Spinal cord (tissue), 10 donors: Measurements from ENCODE around the gene MECR. TPM values are rescaled to one million over a fixed set of nuclear protein-coding genes. Genes with fewer than 3 reads are reported as not detected.

ENCODE experiments used
- DNase-seq, 6 donors: peaks; one replicate each; pipeline versions ENCODE4 v3.0.0 to v3.0.0-alpha.2; 2013 to 2015; ENCODE audit warnings: low spot score in 6 of 6, low read depth in 4 of 6
- H3K27ac ChIP-seq: one replicate; pipeline ENCODE4 v1.5.1; 2013; ENCODE audit warnings: low read depth, low read length, control low read depth
- H3K27me3 ChIP-seq: one replicate; pipeline ENCODE4 v1.6.1; 2013; ENCODE audit warnings: low read length; ENCODE audit not compliant: control insufficient read depth, insufficient read depth
- H3K36me3 ChIP-seq: one replicate; pipeline ENCODE4 v1.6.1; 2013; ENCODE audit warnings: low read length; ENCODE audit not compliant: control insufficient read depth, insufficient read depth
- H3K4me1 ChIP-seq: one replicate; pipeline ENCODE4 v1.6.1; 2013; ENCODE audit warnings: low read length; ENCODE audit not compliant: control insufficient read depth, insufficient read depth
- H3K4me3 ChIP-seq: one replicate; pipeline ENCODE4 v1.5.1; 2013; ENCODE audit warnings: low read depth, low read length, control low read depth
- H3K9me3 ChIP-seq: one replicate; pipeline ENCODE4 v1.6.1; 2013; ENCODE audit warnings: low read length; ENCODE audit not compliant: control insufficient read depth, insufficient read depth
- WGBS: methylation state at CpG from one replicate; pipeline ENCODE4 v1.1.5; 2013; ENCODE audit warnings: missing lambda C conversion rate; ENCODE audit not compliant: insufficient coverage; 5-methylcytosine and 5-hydroxymethylcytosine counted together
- polyA plus RNA-seq, 2 donors: library from polyadenylated mRNA; unstranded; fragments of 120-200 nt; gene quantifications; one replicate each; pipeline ENCODE4 v1.2.1, GENCODE V29; 2013; ENCODE audit not compliant: insufficient read length in 2 of 2
- total RNA-seq, 2 donors: library from RNA; depleted of rRNA in 1 of 2; stranded (reverse); fragments of 120-200 nt in 1 of 2; fragments of >200 nt in 1 of 2; gene quantifications; one replicate each; pipeline versions ENCODE4 v1.2.3 to v1.2.4, GENCODE V29; 2013 to 2014
- donor health status: healthy.

The MECR gene
- total and polyA plus RNA-seq, 4 donors, result 22.5 to 43.0 (median 32.3) TPM

DNA sequence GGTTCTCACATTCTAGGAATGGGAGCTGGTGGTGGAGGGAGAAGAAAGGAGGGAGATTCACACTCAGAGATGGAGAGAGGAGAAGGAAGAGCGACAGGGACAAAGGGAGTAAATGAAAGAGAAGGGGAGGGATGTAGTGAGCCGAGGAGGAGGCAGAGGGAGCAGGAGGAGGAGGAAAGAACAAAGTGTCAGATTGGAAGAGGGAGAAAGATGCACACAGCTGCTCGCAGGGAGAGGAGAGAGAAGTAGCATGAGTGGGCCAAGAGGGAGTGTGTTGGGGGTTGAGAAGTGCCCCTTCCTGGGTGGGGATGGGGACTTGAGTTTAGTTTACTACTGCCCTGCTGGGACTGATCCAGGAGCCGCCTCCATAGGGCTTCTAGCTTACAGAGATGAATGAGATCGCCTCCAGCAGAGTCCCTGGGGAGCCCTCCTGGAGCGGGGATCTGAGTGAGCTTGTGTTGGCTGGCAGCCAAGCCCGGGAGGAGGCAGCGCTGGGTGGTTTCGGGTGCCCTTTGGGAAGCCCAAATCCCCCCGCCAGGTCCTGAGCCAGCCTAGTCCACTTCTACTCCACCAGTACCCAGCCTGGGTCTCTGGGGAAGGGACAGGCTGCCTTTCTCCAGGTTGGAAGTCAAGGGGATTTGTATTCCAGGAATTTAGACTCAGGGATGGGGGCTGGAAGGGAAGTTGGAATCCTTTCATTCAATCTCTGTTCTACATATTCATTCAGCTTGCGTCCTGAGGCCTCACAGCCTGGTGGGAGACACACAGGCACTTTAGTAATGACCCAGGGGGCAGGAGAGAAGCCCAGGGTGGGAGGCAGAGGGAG lies 26.5 kb upstream of the MECR start:
- Histone ChIP-seq H3K27ac (no peak overlapping the region), H3K36me3 (peaks cover 15% of the 10 kb centered on the region), H3K4me3 (no peak overlapping the region), H3K4me1 (peaks cover 48% of the 10 kb centered on the region), H3K9me3 (no peaks in the 10 kb centered on the region), H3K27me3 (peaks cover 18% of the 10 kb centered on the region)
- peak in 2 of 6 donors; percentile 75 to 86 for DNase-seq
- WGBS, result 17% methylated on average over 9 of the region's 11 CpGs

GRCh38 chr1:29256394-29256793 lies 25.7 kb upstream of the MECR start:
- Histone ChIP-seq H3K27me3 (peaks cover 18% of the 10 kb centered on the region), H3K36me3 (peaks cover 15% of the 10 kb centered on the region), H3K4me3 (no peak overlapping the region), H3K4me1 (peaks cover 48% of the 10 kb centered on the region), H3K9me3 (no peaks in the 10 kb centered on the region), H3K27ac (no peak overlapping the region)
- no peak for DNase-seq
- 83% methylated on average over 5 of the region's 5 CpGs for WGBS

DNA sequence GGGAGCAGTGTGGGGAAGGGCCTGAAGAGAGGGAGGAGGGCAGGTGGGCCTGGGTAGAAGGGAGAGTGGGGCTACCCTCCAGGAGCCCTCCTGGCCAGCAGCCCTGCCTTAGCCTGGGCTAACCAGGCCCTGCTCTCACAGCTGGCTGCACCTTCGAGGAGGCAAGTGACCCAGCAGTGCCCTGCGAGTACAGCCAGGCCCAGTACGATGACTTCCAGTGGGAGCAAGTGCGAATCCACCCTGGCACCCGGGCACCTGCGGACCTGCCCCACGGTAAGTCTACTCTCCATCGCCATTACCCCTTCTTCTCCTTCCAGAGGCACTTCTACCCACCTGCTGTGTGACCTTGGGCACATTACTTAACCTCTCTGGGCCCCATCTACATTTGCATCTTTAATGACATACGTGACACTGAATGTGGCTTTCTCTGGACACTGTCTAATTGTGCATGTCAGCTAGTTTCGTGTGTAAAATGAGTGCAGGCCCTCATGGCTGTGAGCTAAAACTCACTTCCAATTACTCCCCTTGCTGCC lies 24.5 kb upstream of the MECR start:
- H3K36me3 ChIP-seq, result peaks cover 10% of the 10 kb centered on the region
- no peaks in the 10 kb centered on the region for H3K9me3 ChIP-seq
- H3K4me3 ChIP-seq, result no peak overlapping the region
- H3K4me1 ChIP-seq, result peaks cover 41% of the 10 kb centered on the region
- H3K27me3 ChIP-seq, result peaks cover 8% of the 10 kb centered on the region
- no peak overlapping the region for H3K27ac ChIP-seq
- 87% methylated on average over 10 of the region's 10 CpGs for WGBS
- DNase-seq, result no peak

- Histone ChIP-seq H3K36me3 (peaks cover 9% of the 10 kb centered on the region), H3K4me3 (no peak overlapping the region), H3K27ac (no peak overlapping the region), H3K4me1 (peaks cover 43% of the 10 kb centered on the region), H3K9me3 (no peaks in the 10 kb centered on the region), H3K27me3 (peaks cover 6% of the 10 kb centered on the region)
- no peak for DNase-seq
- 84% methylated on average over 7 of the region's 7 CpGs for WGBS
Measured at GRCh38 chr1:29254346-29254745, 23.6 kb upstream of the MECR start.

DNA sequence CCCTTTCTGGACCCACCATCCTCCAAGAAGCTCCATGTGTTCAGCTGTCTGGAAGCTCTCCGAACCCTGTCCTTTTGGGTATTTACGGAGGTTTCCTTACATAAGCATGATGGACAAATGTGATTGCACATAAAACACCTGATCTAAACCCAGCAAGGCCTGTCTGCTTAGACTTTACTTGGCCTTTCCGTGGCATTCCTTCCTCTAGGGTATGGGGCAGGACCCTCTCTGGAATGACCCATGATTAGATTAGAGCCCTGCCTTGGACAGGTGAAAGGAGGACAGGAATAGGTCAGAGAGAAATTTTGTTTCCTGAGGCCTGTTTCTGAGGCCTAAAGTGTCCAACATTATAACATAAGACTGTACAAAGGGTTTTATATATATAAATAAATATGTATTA lies 22.4 kb upstream of the MECR start:
- Histone ChIP-seq H3K4me1 (peaks cover 41% of the 10 kb centered on the region), H3K36me3 (peaks cover 4% of the 10 kb centered on the region), H3K27me3 (no peaks in the 10 kb centered on the region), H3K9me3 (no peaks in the 10 kb centered on the region), H3K4me3 (no peak overlapping the region), H3K27ac (no peak overlapping the region)
- 94% methylated on average over 2 of the region's 3 CpGs for WGBS
- DNase-seq, result no peak

DNA sequence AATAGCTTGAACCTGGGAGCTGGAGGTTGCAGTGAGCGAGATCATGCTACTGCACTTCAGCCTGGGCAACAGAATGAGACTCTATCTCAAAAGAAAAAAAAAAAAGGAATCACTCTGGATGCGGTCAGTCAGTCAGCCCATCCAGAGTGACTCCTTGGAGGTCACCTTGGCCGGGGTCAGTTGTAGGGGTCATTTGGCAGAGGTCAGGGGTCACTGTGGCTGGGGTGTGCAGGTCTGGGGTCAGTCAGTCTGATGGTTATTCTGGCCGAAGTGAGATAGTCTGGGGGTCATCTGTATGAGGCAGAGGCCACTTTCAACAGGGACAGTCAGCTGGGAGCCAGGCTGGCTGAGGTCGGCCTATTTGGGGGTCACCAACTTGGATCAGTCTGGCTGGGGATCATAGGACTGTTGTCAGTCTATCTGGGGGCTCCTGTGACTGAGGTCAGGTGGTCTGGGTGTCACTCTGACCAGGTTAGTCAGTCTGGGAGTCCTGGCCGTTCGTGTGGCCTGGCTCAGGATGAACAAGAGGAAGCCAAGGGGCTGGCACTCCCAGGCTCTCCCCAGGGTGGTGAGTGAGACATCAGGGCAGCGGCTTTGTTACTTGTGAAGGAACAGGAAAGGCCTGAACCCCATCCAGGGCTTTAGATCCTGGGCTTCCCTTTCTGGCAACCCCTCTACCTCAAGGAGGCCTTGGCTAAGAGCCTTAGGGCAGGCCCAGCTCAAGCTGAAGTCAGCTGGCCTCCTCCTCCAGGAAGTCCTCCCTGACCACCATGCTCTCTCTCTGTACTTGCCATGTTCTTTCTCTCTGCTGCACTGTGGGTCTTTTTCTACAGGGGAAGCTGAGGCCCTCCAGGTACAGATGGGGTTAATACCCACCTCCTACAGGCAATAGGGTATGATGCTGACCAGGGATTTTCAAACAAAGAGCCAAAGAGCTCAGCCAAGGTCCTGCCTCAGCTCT lies 20.7 kb upstream of the MECR start:
- WGBS, result 87% methylated on average over 8 of the region's 8 CpGs
- peaks cover 4% of the 10 kb centered on the region for H3K36me3 ChIP-seq
- H3K27me3 ChIP-seq, result no peaks in the 10 kb centered on the region
- H3K9me3 ChIP-seq, result no peaks in the 10 kb centered on the region
- H3K27ac ChIP-seq, result no peak overlapping the region
- no peak overlapping the region for H3K4me3 ChIP-seq
- peaks cover 36% of the 10 kb centered on the region for H3K4me1 ChIP-seq
- DNase-seq, result no peak

GRCh38 chr1:29249951-29250581 lies 19.3 kb upstream of the MECR start:
- WGBS, result 100% methylated on average over 1 of the region's 2 CpGs
- peaks cover 34% of the 10 kb centered on the region for H3K4me1 ChIP-seq
- no peak overlapping the region for H3K4me3 ChIP-seq
- H3K9me3 ChIP-seq, result no peaks in the 10 kb centered on the region
- H3K36me3 ChIP-seq, result peaks cover 2% of the 10 kb centered on the region
- DNase-seq, result no peak
- no peak overlapping the region for H3K27ac ChIP-seq
- no peaks in the 10 kb centered on the region for H3K27me3 ChIP-seq

- Histone ChIP-seq H3K27me3 (no peaks in the 10 kb centered on the region), H3K4me1 (peaks cover 32% of the 10 kb centered on the region), H3K36me3 (no peaks in the 10 kb centered on the region), H3K9me3 (no peaks in the 10 kb centered on the region), H3K27ac (no peak overlapping the region), H3K4me3 (no peak overlapping the region)
- peak in 2 of 6 donors; percentile 49 to 51 for DNase-seq
- WGBS, result 17% methylated on average over 3 of the region's 8 CpGs
Measured at GRCh38 chr1:29249170-29249691, 18.5 kb upstream of the MECR start.

DNA sequence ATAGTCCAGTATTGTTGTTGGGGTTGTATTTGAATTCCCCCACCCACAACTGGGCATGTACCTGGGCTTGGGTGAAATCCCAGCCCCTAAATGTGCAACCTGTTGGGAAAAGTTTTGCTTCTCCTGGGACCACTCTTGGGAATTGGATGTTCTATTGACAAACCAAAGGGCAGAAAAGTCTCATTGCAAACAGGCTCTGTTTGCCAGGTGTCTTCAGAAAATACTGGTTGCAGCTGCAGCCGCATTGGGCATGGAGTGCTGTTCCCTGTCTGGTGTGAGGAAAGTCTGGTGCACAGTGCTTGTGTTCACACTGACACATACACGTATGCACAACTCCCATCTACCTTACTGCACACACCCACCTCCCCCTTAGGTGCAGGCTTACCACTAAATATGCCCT lies 17.7 kb upstream of the MECR start:
- Histone ChIP-seq H3K27ac (no peak overlapping the region), H3K4me3 (no peak overlapping the region), H3K4me1 (peaks cover 38% of the 10 kb centered on the region), H3K36me3 (no peaks in the 10 kb centered on the region), H3K27me3 (no peaks in the 10 kb centered on the region), H3K9me3 (no peaks in the 10 kb centered on the region)
- 70% methylated on average over 2 of the region's 2 CpGs for WGBS
- DNase-seq, result no peak
